BLaER1 (cell line): Measurements from ENCODE around the gene OGFOD2.

Experiments
- H3K27ac ChIP-seq: shearing (Covaris generic); formaldehyde crosslinking; 2 replicates; pipeline ENCODE4 v1.8.1; 2022
- H3K27me3 ChIP-seq: shearing (Covaris generic); formaldehyde crosslinking; 2 replicates; pipeline ENCODE4 v1.8.1; 2022
- H3K36me3 ChIP-seq: shearing (Covaris generic); formaldehyde crosslinking; 2 replicates; pipeline ENCODE4 v1.8.1; 2022
- H3K4me1 ChIP-seq: shearing (Covaris generic); formaldehyde crosslinking; 2 replicates; pipeline ENCODE4 v1.8.1; 2022
- H3K4me2 ChIP-seq: shearing (Covaris generic); formaldehyde crosslinking; 2 replicates; pipeline ENCODE4 v1.8.1; 2022
- H3K4me3 ChIP-seq: shearing (Covaris generic); formaldehyde crosslinking; 2 replicates; pipeline ENCODE4 v1.8.1; 2022
- H3K9ac ChIP-seq: shearing (Covaris generic); formaldehyde crosslinking; 2 replicates; pipeline ENCODE4 v1.8.1; 2022
- H3K9me3 ChIP-seq: shearing (Covaris generic); formaldehyde crosslinking; 2 replicates; pipeline ENCODE4 v1.8.1; 2022
- H4K20me1 ChIP-seq: shearing (Covaris generic); formaldehyde crosslinking; 2 replicates; pipeline ENCODE4 v1.8.1; 2022
- Cebpa-rat ChIP-seq: shearing (Covaris generic); IDR thresholded peaks from 2 replicates; pipeline ENCODE4 v1.8.1; 2022

The OGFOD2 gene

GRCh38 chr12:122976648-122976975, 1.6 kb downstream of the OGFOD2 start:
- Histone ChIP-seq H3K27me3 (no peaks in the 10 kb centered on the region), H3K4me1 (peaks cover 56% of the 10 kb centered on the region), H3K36me3 (peaks cover 25% of the 10 kb centered on the region), H3K4me3 (peak overlapping the region; percentile 88; the same call in 1 of the 2 replicates), H3K9me3 (no peaks in the 10 kb centered on the region), H4K20me1 (peaks cover 9% of the 10 kb centered on the region), H3K4me2 (peak overlapping the region; percentile 97), H3K27ac (peak overlapping the region; percentile 99), H3K9ac (peak overlapping the region; percentile 97)
- TF ChIP-seq Cebpa-rat, result no peak

GRCh38 chr12:122977153-122977552, 2.1 kb downstream of the OGFOD2 start:
- H3K9me3 ChIP-seq, result no peaks in the 10 kb centered on the region
- peak overlapping the region; percentile 99; the same call in 1 of the 2 replicates for H3K27ac ChIP-seq
- H4K20me1 ChIP-seq, result peaks cover 14% of the 10 kb centered on the region
- H3K27me3 ChIP-seq, result no peaks in the 10 kb centered on the region
- no peak overlapping the region for H3K4me3 ChIP-seq
- no peak for TF ChIP-seq Cebpa-rat
- H3K9ac ChIP-seq, result peak overlapping the region; percentile 97
- peaks cover 30% of the 10 kb centered on the region for H3K36me3 ChIP-seq
- H3K4me1 ChIP-seq, result peaks cover 61% of the 10 kb centered on the region
- H3K4me2 ChIP-seq, result peak overlapping the region; percentile 97; the same call in 1 of the 2 replicates

- peaks cover 21% of the 10 kb centered on the region for H4K20me1 ChIP-seq
- H3K4me3 ChIP-seq, result no peak overlapping the region
- TF ChIP-seq Cebpa-rat, result no peak
- H3K4me1 ChIP-seq, result peaks cover 68% of the 10 kb centered on the region
- H3K27me3 ChIP-seq, result no peaks in the 10 kb centered on the region
- peak overlapping the region; percentile 15; the same call in 1 of the 2 replicates for H3K27ac ChIP-seq
- H3K4me2 ChIP-seq, result no peak overlapping the region
- H3K9ac ChIP-seq, result peak overlapping the region; percentile 97
- peaks cover 37% of the 10 kb centered on the region for H3K36me3 ChIP-seq
- no peaks in the 10 kb centered on the region for H3K9me3 ChIP-seq
Measured at GRCh38 chr12:122977655-122978392, 2.8 kb downstream of the OGFOD2 start.

- no peaks in the 10 kb centered on the region for H3K9me3 ChIP-seq
- peak overlapping the region; percentile 97 for H3K4me2 ChIP-seq
- H3K27ac ChIP-seq, result no peak overlapping the region; the same call in 1 of the 2 replicates
- H3K27me3 ChIP-seq, result no peaks in the 10 kb centered on the region
- H3K4me3 ChIP-seq, result no peak overlapping the region
- H3K4me1 ChIP-seq, result peaks cover 75% of the 10 kb centered on the region
- TF ChIP-seq Cebpa-rat, result no peak
- peaks cover 28% of the 10 kb centered on the region for H4K20me1 ChIP-seq
- peaks cover 43% of the 10 kb centered on the region for H3K36me3 ChIP-seq
- peak overlapping the region; percentile 97 for H3K9ac ChIP-seq
Measured at GRCh38 chr12:122978507-122978955, 3.5 kb downstream of the OGFOD2 start.

- no peak for TF ChIP-seq Cebpa-rat
- H3K9me3 ChIP-seq, result no peaks in the 10 kb centered on the region
- peak overlapping the region; percentile 99 for H3K4me3 ChIP-seq
- peaks cover 75% of the 10 kb centered on the region for H3K4me1 ChIP-seq
- no peaks in the 10 kb centered on the region for H3K27me3 ChIP-seq
- H3K36me3 ChIP-seq, result peaks cover 50% of the 10 kb centered on the region
- peak overlapping the region; percentile 95 for H3K27ac ChIP-seq
- H3K4me2 ChIP-seq, result peak overlapping the region; percentile 97
- peaks cover 35% of the 10 kb centered on the region for H4K20me1 ChIP-seq
- H3K9ac ChIP-seq, result peak overlapping the region; percentile 97
Measured at GRCh38 chr12:122979001-122979907, 4.2 kb downstream of the OGFOD2 start.

- H3K27ac ChIP-seq, result peak overlapping the region; percentile 95
- H4K20me1 ChIP-seq, result peaks cover 41% of the 10 kb centered on the region
- H3K27me3 ChIP-seq, result no peaks in the 10 kb centered on the region
- H3K4me1 ChIP-seq, result peaks cover 80% of the 10 kb centered on the region
- TF ChIP-seq Cebpa-rat, result no peak
- H3K36me3 ChIP-seq, result peaks cover 56% of the 10 kb centered on the region
- peak overlapping the region; percentile 99 for H3K4me3 ChIP-seq
- H3K4me2 ChIP-seq, result peak overlapping the region; percentile 97
- H3K9ac ChIP-seq, result peak overlapping the region; percentile 97
- no peaks in the 10 kb centered on the region for H3K9me3 ChIP-seq
Measured at GRCh38 chr12:122979908-122980182, 4.8 kb downstream of the OGFOD2 start.

GRCh38 chr12:122980183-122981035, 5.4 kb downstream of the OGFOD2 start, which contains the start of gene ARL6IP4:
ARL6IP4 (plus strand) TSS chr12:122980681; CDS start chr12:122981140, 459 bp downstream.
- Histone ChIP-seq H3K4me2 (peak within 1 kb of the TSS; percentile 97), H3K4me3 (peak within 1 kb of the TSS; percentile 99), H4K20me1 (peaks cover 46% of the 10 kb centered on the region), H3K27ac (peak within 1 kb of the TSS; percentile 95), H3K36me3 (peaks cover 61% of the 10 kb centered on the region), H3K9ac (peak within 1 kb of the TSS; percentile 97), H3K9me3 (no peaks in the 10 kb centered on the region), H3K27me3 (no peaks in the 10 kb centered on the region), H3K4me1 (peaks cover 85% of the 10 kb centered on the region)
- no peak for TF ChIP-seq Cebpa-rat

GRCh38 chr12:122981036-122981471, 6.0 kb downstream of the OGFOD2 start:
- H3K36me3 ChIP-seq, result peaks cover 68% of the 10 kb centered on the region
- no peak for TF ChIP-seq Cebpa-rat
- peak overlapping the region; percentile 97 for H3K9ac ChIP-seq
- peak overlapping the region; percentile 95 for H3K27ac ChIP-seq
- H3K4me3 ChIP-seq, result peak overlapping the region; percentile 99
- no peaks in the 10 kb centered on the region for H3K9me3 ChIP-seq
- peak overlapping the region; percentile 97 for H3K4me2 ChIP-seq
- H3K27me3 ChIP-seq, result no peaks in the 10 kb centered on the region
- peaks cover 80% of the 10 kb centered on the region for H3K4me1 ChIP-seq
- peaks cover 53% of the 10 kb centered on the region for H4K20me1 ChIP-seq
